Central memory CD4-positive, alpha-beta T cell (primary cell): Measurements from ENCODE around the gene ZNF35.
A peak's percentile ranks its signal among the peaks of the same experiment; 100 is the strongest.
"Not testable (repeated sequence)": the region's sequence is repeated elsewhere in the genome, so short reads cannot be mapped to it uniquely, and the experiment has no call there.

ENCODE experiments used
- DNase-seq: peaks from one replicate; pipeline ENCODE4 v3.0.0; 2022
- total RNA-seq, 3 experiments: gene quantifications; one replicate each; lab custom pipeline; 2026; lab: John Stamatoyannopoulos, UW

Gene ZNF35
- total RNA-seq = 1.5 to 4.5 (median 1.6) reads per million in 3 experiments

GRCh38 chr3:44648564-44649229 is at the start of gene ZNF35:
Gene ZNF35, plus strand, starts transcription at chr3:44648732. Its CDS starts 2,336 bp downstream, at chr3:44651068.
- no peak for DNase-seq

GRCh38 chr3:44601749-44602148 is 46.8 kb upstream of the ZNF35 start:
- DNase-seq = no peak

- DNase-seq = no peak
These were observed 35.9 kb upstream of the ZNF35 start for GRCh38 chr3:44612678-44613077.

- peak; percentile 15 for DNase-seq
These were observed 23.6 kb upstream of the ZNF35 start, which contains the start of gene ZNF197 for GRCh38 chr3:44624749-44625480. Gene ZNF197, plus strand, starts transcription at chr3:44625036. Its CDS starts 4,119 bp downstream, at chr3:44629155.

DNA sequence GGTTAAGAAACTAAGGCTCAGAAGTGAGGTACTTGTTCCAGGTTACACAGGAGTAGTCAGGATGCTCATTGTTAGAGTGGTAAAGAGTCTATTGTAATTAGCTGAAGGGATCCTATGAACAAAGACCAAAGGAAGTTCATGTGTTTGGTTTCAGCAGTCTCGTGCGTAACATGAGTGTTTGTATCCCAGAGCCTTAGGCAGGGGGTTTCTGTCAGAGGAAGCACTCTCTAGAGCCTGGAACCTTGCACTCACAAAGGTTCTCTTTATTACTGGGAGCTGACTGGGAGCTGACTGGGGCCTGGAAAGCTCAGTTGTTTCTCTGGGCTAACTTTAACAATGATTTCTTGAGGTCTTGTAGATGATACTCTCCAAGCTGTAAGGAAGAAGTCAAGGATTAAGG is 19.8 kb upstream of the ZNF35 start:
- no peak for DNase-seq

DNA sequence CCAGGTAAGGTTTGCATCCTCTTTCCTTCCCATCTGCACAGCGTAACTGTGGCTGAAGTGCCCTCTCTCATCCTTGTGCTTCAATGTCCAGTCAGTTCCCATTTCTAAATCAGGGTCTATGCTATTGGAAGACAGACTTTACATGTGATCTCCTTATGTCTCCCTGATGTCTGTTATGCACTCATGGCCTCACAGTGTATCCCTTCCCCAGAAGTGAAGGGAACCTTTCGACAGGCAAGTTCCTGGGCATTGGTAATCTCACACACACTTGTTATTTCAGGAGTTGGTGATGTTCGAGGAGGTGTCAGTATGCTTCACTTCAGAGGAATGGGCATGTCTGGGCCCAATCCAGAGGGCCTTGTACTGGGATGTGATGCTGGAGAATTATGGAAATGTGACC is 16.3 kb upstream of the ZNF35 start:
- no peak for DNase-seq

GRCh38 chr3:44642337-44642736 is 6.2 kb upstream of the ZNF35 start:
- no peak for DNase-seq

DNA sequence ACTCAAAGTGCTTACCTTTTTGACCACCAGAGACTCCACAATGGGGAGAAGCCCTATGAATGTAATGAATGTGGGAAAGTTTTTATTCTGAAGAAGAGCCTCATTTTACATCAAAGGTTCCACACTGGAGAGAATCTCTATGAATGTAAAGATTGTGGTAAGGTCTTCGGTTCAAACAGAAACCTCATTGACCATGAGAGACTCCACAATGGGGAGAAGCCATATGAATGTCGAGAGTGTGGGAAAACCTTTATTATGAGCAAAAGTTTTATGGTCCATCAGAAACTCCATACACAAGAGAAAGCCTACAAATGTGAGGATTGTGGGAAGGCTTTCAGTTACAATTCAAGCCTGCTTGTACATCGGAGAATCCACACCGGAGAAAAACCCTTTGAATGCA is 5.5 kb upstream of the ZNF35 start:
- DNase-seq = no peak

DNA sequence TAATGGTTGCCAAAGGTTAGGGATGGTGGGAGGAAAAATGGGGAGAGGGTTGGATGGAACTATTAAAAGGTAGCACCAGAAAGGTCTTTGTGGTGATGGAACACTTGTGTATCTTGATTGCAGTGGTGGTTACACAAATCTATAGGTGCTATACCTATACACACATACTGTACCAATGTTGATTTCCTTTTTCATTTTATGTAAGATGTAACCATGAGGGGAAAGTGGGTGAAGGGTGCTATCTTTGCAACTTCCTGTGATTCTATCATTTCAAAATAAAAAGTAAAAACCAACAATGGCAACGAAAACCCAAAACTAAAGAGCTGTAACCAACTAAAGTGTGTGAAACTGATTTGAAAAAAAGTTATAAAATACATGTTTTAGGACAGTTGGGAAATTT is 761 bp upstream of the ZNF35 start:
- no peak for DNase-seq

DNA sequence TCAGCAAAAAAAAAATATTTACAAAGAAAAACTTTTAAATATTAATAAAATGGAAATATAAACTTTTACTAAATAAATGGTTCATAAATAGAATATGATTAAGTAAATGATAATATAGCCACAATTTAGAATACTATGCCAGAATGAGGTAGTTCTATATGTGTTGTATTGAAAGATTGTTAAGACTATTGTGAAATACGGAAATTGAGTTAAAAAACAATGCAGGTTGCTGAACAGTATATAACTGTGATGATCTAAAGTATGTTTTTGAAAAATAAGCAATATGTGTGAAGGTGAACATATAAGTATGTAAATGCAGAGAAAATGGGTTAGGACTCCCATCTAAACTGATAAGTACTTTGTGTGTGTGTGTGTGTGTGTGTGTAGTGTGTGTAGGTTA is 1.2 kb downstream of the ZNF35 start:
- DNase-seq = no peak

DNA sequence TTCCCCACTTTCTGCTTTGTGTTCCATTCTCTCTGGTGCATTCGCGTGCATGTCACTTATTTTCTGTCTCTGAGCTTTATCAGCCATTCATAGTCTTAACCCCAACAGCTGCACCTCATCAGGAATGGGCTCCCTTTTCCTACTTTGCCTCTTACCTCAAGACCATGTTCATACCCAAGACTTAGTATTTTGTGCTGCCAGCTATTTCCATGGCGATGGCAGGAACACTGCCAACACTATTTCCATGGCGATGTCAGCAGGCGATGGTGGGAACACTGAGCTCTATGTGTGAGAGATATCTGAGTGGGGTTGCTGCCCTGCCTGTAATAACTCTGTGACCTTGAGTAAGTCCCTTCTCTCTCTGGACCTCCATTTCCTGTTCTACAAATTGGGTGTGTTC is 5.5 kb downstream of the ZNF35 start:
- DNase-seq = no peak

DNA sequence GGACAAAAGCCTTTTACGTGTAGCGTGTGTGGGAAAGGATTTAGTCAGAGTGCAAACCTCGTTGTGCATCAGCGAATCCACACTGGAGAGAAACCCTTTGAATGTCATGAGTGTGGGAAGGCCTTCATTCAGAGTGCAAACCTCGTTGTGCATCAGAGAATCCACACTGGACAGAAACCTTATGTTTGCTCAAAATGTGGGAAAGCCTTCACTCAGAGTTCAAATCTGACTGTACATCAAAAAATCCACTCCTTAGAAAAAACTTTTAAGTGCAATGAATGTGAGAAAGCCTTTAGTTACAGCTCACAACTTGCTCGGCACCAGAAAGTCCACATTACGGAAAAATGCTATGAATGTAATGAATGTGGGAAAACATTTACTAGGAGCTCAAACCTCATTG is 10.5 kb downstream of the ZNF35 start:
- DNase-seq = no peak

DNA sequence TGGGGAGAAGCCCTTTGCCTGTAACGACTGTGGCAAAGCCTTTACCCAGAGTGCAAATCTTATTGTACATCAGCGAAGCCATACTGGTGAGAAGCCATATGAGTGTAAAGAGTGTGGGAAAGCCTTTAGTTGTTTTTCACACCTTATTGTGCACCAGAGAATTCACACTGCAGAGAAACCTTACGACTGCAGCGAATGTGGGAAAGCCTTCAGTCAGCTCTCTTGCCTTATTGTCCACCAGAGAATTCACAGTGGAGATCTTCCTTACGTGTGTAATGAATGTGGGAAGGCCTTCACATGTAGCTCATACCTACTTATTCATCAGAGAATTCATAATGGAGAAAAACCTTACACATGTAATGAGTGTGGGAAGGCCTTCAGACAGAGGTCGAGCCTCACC is 10.9 kb downstream of the ZNF35 start:
- DNase-seq = no peak

- DNase-seq = no peak
These were observed 12.7 kb downstream of the ZNF35 start for GRCh38 chr3:44661189-44661588.

DNA sequence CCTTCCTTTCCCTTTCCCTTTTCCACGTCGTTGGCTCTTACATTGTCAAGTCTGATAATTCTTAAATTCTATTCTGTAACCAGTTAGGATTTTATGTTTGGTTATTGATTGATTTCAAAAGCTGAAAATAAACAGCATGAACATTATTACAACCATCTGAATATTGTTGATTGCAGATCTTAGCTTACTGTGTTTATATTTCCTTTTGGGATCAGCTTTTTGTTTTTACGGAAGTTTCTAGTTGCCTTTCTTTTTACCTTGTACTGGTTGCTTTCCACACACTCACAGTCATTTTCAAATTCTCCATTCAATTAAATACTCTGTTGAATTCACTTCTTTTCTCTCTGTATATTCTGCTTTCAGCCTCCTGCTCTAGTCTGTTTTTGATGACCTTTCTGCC is 16.6 kb downstream of the ZNF35 start:
- DNase-seq = no peak

DNA sequence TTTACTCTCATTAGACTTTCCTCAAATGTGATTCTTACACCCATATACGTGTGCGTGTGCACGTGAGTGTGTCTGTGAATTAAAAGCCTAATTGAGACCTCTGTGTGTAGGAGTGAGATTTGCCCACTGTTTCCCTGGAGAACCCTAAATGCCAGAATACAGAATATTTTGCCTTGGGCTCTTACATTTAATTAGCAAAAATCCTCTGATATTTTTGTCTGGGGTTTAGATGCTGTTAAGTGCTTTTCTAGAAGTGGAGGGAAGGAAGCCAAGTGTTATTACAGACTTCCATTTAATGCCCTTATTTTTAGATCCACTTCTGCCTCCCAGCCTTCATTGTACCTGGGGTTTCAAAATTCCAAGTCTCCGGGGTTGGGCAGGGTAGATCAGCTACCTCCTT is 17.8 kb downstream of the ZNF35 start:
- DNase-seq = no peak

DNA sequence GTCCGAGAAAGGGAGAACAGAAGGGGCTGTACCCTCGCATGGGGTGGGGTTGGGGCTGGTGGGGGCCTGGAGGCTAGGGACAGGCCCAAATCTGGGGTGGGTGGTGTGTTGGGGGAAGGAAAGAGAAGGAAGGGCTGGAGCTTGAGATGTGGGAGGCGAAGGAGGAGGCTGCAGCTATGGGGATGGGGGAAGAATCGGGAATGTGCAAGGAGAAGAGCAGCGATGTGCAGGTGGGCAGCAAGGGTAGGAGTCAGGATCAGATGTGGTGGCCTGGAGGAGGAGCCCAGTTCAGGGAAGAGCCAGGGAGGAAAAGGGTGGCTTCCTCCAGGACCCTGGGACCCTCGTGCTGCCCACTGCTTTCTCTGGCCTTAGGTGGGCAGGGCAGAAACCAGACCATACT is 21.2 kb downstream of the ZNF35 start:
- no peak for DNase-seq

DNA sequence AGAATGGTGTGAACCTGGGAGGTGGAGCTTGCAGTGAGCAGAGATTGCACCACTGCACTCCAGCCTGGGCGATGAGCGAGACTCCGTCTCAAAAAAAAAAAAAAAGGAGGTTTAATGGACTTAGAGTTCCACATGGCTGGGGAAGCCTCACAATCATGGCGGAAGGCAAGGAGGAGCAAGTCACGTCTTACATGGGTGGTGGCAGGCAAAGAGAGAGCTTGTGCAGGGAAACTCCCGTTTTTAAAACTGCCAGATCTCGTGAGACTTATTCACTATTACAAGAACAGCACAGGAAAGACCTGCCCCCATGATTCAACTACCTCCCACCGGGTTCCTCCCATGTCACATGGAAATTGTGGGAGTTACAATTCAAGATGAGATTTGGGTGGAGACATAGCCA is 24.9 kb downstream of the ZNF35 start:
- not testable (repeated sequence) for DNase-seq

- DNase-seq = no peak
These were observed 25.7 kb downstream of the ZNF35 start for GRCh38 chr3:44674211-44674610.

GRCh38 chr3:44678480-44679116 is 30.1 kb downstream of the ZNF35 start:
- no peak for DNase-seq

GRCh38 chr3:44680921-44681455 is 32.5 kb downstream of the ZNF35 start:
- DNase-seq = no peak

- no peak for DNase-seq
These were observed 33.8 kb downstream of the ZNF35 start for GRCh38 chr3:44682182-44682896.
